ENCODE data around the gene ZFP36L1. TPM values are rescaled to one million over a fixed set of nuclear protein-coding genes. Genes with fewer than 3 reads are reported as not detected.
A peak's percentile ranks its signal among the peaks of the same experiment; 100 is the strongest.

ZFP36L1 gene
- total and polyA plus RNA-seq, 2 of the 13 experiments (the other 11 are each of a cell fraction or from before 2014, with no cell fraction given) = 7.4 to 10.2 TPM

DNA sequence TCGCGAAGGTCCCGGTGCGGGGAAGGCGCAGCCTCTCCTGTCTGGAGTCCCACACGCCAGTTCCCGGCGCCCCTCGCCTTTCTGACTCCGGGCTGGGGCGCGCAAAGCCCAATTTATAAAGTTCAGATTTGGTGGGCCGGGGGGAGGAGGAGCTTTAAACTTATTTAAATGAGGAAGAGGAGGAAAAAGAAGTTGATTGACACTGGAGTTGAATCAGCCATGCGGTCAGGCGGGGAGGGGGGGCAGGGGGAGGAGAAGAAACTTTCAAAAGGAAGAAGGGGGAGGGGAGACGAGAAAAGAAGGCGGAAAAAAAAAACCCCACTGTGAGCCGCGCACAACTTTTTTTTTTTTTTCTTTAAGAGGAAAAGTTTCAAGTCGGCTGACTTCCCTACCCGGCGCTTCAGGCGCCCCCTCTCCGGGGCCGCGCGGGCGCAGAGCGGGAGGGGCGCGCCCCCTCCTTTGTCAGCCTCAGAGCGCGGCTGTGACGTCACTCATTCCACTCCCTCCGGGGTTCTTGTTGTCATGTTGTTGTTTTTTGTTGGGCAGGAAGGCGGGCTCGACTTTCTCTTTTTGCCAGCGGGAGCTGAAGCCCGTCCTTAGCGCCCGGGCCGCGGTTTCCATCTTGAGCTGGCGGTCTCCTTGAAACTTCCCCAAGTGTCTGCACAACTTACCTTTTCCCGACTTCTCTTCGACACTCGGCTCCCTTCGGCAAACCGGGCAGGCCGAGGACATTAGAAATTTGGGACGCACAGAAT is at the start of gene ZFP36L1 (continued):
- no peak for TF ChIP-seq MAFK (conservative IDR thresholded peaks at IDR 0.05 in 1 of 2, IDR thresholded peaks at IDR 0.05 in 1 of 2; ENCODE audit: low read length in 2 of 2)
- TF ChIP-seq DPF2 (CRISPR knock-in tag; IDR thresholded peaks at IDR 0.05; ENCODE audit: borderline replicate concordance, low read depth) = no peak
- no peak for TF ChIP-seq ZNF207 (IDR thresholded peaks at IDR 0.05; ENCODE audit: borderline replicate concordance)
- TF ChIP-seq ZSCAN25 (CRISPR knock-in tag; IDR thresholded peaks at IDR 0.05) = no peak
- TF ChIP-seq, protein P1, sequence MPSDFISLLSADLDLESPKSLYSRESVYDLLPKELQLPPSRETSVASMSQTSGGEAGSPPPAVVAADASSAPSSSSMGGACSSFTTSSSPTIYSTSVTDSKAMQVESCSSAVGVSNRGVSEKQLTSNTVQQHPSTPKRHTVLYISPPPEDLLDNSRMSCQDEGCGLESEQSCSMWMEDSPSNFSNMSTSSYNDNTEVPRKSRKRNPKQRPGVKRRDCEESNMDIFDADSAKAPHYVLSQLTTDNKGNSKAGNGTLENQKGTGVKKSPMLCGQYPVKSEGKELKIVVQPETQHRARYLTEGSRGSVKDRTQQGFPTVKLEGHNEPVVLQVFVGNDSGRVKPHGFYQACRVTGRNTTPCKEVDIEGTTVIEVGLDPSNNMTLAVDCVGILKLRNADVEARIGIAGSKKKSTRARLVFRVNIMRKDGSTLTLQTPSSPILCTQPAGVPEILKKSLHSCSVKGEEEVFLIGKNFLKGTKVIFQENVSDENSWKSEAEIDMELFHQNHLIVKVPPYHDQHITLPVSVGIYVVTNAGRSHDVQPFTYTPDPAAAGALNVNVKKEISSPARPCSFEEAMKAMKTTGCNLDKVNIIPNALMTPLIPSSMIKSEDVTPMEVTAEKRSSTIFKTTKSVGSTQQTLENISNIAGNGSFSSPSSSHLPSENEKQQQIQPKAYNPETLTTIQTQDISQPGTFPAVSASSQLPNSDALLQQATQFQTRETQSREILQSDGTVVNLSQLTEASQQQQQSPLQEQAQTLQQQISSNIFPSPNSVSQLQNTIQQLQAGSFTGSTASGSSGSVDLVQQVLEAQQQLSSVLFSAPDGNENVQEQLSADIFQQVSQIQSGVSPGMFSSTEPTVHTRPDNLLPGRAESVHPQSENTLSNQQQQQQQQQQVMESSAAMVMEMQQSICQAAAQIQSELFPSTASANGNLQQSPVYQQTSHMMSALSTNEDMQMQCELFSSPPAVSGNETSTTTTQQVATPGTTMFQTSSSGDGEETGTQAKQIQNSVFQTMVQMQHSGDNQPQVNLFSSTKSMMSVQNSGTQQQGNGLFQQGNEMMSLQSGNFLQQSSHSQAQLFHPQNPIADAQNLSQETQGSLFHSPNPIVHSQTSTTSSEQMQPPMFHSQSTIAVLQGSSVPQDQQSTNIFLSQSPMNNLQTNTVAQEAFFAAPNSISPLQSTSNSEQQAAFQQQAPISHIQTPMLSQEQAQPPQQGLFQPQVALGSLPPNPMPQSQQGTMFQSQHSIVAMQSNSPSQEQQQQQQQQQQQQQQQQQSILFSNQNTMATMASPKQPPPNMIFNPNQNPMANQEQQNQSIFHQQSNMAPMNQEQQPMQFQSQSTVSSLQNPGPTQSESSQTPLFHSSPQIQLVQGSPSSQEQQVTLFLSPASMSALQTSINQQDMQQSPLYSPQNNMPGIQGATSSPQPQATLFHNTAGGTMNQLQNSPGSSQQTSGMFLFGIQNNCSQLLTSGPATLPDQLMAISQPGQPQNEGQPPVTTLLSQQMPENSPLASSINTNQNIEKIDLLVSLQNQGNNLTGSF (CRISPR knock-in tag; IDR thresholded peaks at IDR 0.05) = no peak
- 0 out of 2 replicates have a peak, but pooled peaks have one; percentile 8 for TF ChIP-seq ZNF296 (CRISPR knock-in tag; conservative IDR thresholded peaks at IDR 0.05)
- TF ChIP-seq KMT2B (CRISPR knock-in tag; IDR thresholded peaks at IDR 0.05) = no peak
- TF ChIP-seq, protein P2, sequence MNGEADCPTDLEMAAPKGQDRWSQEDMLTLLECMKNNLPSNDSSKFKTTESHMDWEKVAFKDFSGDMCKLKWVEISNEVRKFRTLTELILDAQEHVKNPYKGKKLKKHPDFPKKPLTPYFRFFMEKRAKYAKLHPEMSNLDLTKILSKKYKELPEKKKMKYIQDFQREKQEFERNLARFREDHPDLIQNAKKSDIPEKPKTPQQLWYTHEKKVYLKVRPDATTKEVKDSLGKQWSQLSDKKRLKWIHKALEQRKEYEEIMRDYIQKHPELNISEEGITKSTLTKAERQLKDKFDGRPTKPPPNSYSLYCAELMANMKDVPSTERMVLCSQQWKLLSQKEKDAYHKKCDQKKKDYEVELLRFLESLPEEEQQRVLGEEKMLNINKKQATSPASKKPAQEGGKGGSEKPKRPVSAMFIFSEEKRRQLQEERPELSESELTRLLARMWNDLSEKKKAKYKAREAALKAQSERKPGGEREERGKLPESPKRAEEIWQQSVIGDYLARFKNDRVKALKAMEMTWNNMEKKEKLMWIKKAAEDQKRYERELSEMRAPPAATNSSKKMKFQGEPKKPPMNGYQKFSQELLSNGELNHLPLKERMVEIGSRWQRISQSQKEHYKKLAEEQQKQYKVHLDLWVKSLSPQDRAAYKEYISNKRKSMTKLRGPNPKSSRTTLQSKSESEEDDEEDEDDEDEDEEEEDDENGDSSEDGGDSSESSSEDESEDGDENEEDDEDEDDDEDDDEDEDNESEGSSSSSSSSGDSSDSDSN (CRISPR knock-in tag; IDR thresholded peaks at IDR 0.05) = no peak
- no peak for TF ChIP-seq PRPF4 (IDR thresholded peaks at IDR 0.05; ENCODE audit: low read depth, low read length, poor library complexity, severe bottlenecking)
- no peak for TF ChIP-seq HDAC6 (IDR thresholded peaks at IDR 0.05; ENCODE audit: low read depth, low read length)
- TF ChIP-seq, protein P3, sequence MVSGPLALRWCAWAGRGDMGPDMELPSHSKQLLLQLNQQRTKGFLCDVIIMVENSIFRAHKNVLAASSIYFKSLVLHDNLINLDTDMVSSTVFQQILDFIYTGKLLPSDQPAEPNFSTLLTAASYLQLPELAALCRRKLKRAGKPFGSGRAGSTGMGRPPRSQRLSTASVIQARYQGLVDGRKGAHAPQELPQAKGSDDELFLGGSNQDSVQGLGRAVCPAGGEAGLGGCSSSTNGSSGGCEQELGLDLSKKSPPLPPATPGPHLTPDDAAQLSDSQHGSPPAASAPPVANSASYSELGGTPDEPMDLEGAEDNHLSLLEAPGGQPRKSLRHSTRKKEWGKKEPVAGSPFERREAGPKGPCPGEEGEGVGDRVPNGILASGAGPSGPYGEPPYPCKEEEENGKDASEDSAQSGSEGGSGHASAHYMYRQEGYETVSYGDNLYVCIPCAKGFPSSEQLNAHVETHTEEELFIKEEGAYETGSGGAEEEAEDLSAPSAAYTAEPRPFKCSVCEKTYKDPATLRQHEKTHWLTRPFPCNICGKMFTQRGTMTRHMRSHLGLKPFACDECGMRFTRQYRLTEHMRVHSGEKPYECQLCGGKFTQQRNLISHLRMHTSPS (CRISPR knock-in tag; IDR thresholded peaks at IDR 0.05; ENCODE audit: low read depth) = no peak
- TF ChIP-seq, protein P4, sequence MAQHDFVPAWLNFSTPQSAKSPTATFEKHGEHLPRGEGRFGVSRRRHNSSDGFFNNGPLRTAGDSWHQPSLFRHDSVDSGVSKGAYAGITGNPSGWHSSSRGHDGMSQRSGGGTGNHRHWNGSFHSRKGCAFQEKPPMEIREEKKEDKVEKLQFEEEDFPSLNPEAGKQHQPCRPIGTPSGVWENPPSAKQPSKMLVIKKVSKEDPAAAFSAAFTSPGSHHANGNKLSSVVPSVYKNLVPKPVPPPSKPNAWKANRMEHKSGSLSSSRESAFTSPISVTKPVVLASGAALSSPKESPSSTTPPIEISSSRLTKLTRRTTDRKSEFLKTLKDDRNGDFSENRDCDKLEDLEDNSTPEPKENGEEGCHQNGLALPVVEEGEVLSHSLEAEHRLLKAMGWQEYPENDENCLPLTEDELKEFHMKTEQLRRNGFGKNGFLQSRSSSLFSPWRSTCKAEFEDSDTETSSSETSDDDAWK (CRISPR knock-in tag; IDR thresholded peaks at IDR 0.05) = no peak
- peak; percentile 36; the same call in 1 of the 2 replicates for TF ChIP-seq ZFY (CRISPR knock-in tag; IDR thresholded peaks at IDR 0.05)
- TF ChIP-seq ARID2 (CRISPR knock-in tag; IDR thresholded peaks at IDR 0.05; ENCODE audit: borderline replicate concordance) = no peak
- 0 out of 2 replicates have a peak, but pooled peaks have one; percentile 7 for TF ChIP-seq ZNF878 (CRISPR knock-in tag; IDR thresholded peaks at IDR 0.05)
- no peak for TF ChIP-seq MZF1 (CRISPR knock-in tag; IDR thresholded peaks at IDR 0.05; ENCODE audit: borderline replicate concordance)
- TF ChIP-seq KDM2A (CRISPR knock-in tag; IDR thresholded peaks at IDR 0.05; ENCODE audit: borderline replicate concordance, low read depth) = peak; percentile 62; the same call in 1 of the 2 replicates

Measured in HepG2 (cell line).